HG03432 (cell line): Measurements from ENCODE around the gene DNAJC18.

Experiments
- ATAC-seq: cut with Tn5 transposase; IDR thresholded peaks from one replicate; pipeline ENCODE4 v1.9.1; 2021; ENCODE audit warnings: mild to moderate bottlenecking, moderate library complexity; ENCODE audit not compliant: unreplicated experiment

The DNAJC18 gene

GRCh38 chr5:139371482-139372435 lies 67.6 kb downstream of the DNAJC18 start:
- no peak for ATAC-seq

GRCh38 chr5:139369181-139369580 lies 70.1 kb downstream of the DNAJC18 start:
- no peak for ATAC-seq

DNA sequence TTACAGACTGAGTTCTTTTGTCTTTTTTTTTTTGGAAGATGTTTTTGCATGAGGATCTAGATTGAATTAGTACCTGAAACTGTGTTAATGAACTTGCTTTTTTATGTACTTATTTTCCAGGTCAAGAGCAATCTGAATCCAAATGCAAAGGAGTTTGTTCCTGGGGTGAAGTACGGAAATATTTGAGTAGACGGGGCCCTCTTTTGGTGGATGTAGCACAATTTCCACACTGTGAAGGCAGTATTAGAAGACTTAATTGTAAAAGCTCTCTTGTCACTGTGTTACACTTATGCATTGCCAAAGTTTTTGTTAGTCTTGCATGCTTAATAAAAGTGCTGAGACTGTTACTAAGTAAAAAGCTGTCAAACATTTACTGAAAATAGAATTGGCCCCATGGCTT lies 70.7 kb downstream of the DNAJC18 start:
- ATAC-seq, result no peak

DNA sequence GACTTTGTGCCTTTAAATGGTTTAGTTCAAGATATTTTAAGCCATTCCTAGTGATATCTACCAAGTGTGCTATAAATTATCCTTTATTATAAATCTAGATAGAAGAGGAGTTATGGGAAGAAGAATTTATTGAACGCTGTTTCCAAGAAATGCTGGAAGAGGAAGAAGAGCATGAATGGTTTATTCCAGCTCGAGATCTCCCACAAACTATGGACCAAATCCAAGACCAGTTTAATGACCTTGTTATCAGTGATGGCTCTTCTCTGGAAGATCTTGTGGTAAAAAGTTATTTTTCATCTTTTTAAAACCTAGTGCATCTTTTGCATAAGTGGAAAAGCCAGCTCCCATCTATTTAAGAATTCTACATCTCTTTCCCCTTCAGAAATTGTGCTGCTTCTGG lies 74.9 kb downstream of the DNAJC18 start:
- no peak for ATAC-seq

- ATAC-seq, result no peak
Measured at GRCh38 chr5:139363937-139364336, 75.4 kb downstream of the DNAJC18 start.

- no peak for ATAC-seq
Measured at GRCh38 chr5:139361835-139362429, 77.4 kb downstream of the DNAJC18 start.

- ATAC-seq, result no peak
Measured at GRCh38 chr5:139360384-139360783, 78.9 kb downstream of the DNAJC18 start.
